ENCODE results near the gene SORCS2.

Gene SORCS2

DNA sequence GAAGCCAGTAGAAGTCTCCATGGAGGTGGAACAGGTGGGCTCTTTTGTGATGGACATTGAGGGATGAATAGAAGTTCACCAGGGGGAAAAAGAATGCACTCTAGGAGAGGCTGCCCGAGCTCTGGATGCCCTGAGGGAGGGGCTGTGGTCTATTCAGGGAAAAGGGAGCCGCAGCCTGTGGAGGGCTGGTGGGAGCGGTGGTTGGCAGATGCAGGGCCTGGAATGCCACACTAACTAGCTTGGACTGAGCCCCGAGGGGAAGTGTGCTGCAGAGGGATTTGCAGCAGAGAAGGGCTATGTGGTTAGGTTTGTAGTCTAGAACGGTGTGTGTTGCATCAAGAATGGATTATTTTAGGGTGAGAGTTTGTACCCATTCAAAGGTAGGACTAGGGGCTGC lies 271.9 kb downstream of the SORCS2 start:
- no peak for DNase-seq

DNA sequence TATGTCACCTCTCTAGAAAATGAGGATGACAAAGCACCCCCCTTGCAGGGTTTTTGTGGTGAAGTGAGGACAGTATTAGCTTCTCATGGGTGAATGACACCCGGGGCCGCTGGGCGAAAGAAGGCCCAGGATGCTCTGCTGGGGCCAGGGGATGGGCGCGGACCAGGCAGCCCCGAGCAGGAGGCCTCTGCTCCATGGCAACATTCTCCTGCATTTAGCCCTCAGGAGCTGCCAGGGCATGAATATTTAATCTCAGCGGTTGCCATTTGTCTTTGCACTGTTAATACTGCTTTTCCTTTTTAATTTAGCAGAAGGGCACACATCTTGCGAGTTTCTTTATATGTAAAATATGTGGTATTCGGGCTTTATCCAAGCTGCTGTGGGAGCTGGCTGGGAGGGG lies 272.7 kb downstream of the SORCS2 start:
- DNase-seq = no peak

DNA sequence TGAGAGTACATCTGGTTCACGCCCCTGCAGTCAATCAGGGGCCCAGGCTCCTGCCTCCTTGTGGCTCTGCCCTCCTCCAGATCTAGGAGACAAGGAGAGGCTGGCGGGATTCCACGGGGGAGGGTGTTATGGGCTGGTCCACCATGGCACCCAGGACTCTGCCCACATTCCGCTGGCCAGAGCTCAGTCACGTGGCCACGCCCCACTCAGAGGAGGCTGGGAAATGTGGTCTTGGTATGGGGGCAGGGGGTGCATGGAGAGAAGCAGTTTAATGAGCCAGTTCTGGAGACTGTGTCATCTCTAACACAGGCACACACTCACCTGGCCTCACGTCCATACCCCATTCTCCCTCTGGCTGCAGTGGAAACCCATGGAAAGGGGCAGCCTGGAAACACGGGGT lies 273.9 kb downstream of the SORCS2 start:
- no peak for DNase-seq

DNA sequence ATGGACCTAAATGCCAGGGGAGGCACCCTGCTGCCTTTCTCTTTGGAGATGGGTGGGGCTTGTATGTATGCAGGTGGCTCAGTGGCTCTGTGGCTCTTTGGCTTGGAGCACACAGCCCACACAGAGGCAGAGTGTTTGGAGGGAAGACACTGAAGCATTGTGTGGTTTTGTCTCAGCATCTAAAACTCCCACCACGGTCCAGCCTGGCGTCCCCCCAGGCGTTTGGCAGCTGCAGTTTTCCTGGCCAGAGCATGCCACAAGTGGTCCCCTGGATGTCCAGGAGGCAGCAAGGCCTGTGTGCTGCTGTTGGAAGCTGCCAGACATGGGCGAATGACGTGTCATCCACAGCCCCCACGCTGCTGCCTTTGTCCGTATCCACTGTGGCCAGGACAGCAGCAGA lies 274.6 kb downstream of the SORCS2 start:
- no peak for DNase-seq

DNA sequence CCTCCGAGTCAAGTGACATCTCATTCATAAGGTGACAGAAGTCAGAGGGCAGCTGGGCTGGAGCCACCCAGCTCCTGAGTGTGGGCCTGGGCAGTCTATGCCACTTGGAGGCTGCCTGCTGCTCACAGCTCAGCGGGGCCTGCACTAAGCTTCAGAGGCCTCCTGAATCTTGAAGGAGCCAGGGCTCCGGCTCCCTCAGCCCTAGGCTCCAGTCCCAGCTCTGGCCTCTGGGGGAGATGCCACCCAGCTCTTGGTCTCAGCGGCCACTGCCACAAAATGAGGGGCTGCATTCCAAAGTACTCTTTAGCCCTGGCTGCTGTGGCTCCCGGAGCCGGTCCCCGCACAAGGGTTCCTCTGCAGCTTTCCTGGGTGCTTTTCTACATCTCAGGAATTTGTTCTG lies 275.1 kb downstream of the SORCS2 start:
- DNase-seq = no peak

DNA sequence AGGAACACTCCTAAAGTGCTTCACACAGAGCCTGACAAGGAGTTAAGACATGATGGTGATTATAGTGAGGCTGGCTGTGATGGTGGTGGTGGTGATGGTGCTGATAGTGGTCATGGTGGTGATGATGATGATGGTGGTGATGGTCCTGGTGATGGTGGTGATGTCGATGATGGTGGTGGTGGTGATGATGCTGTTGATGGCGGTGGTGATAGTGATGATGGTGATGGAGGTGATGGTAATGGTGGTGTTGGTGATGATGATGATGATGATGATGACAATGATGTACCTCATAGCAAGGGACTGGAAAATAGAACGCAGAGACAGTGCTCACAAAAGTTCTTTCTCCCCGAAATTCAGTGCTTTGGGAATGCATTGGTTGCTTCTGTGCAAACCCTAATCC lies 276.7 kb downstream of the SORCS2 start:
- DNase-seq = no peak

DNA sequence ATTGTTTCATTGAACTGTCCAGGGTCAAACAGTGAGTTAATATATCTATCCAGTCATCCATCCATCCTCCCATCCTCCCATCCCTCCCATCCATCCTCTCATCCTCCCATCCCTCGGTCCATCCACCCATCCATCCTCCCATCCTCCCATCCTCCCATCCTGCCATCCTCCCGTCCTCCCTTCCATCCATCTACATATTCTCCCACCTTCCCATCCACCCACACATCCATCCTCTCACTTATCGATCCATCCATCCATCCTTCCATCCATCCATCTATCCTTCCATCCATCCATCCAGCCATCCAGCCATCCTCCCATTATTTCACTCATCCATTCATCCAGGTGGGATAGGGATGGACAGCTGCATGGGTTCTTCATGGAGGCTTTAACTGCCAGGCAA lies 277.8 kb downstream of the SORCS2 start:
- DNase-seq = no peak

DNA sequence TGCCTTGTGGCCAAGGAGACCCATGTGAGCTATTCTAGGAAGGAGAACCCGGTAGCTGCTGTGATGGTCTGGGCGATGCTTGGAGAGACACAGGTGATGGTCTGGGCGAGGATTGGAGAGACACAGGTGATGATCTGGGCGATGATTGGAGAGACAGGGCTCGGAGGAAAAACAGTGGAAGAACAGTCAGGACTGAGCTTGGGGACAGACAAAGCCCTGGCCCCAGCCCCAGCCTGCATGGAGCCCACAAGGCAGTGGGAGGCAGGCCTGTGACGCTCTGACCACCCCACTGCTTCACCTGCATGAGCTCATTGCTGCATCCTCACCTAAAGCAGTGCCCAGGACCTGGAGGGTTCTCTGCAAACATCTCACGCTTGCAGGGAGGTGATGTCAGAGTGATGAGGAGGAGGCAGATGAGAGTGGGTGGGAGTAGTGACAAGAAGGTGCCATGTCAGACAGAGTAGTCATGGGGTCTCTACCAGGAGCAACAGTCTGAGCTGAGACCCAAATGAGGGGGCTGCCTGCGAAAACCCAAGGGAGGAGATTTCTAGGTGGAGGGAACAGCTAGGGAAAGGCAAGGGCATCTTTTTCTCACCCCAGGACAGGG lies 278.3 kb downstream of the SORCS2 start:
- DNase-seq = no peak

DNA sequence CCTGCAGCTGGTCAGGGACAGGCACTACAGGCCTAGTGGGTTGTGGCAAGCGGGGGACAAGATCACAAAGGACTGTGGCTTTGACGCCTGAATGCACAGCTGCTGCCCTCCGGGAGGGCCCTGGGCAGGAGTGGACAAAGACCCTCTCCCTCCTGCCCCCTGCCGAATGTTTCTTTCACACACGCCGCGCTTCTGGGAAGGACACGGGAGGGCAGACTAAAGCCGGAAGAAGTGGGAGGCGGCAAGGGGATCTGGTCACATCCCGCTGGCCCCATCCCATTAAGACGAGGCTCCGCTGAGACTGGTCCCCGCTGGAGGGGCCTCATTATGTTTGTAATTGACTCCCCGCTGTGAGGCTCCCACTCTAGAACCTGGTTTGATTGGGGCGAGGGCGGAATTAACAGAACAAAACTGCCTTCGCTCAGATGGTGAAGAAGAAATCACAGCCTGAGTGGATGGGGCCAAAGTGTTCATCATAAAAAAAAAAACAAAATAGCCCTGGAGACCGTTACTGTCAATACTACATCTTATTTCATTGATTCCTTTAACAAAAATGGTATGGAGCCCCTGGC lies 280.2 kb downstream of the SORCS2 start:
- DNase-seq = no peak

DNA sequence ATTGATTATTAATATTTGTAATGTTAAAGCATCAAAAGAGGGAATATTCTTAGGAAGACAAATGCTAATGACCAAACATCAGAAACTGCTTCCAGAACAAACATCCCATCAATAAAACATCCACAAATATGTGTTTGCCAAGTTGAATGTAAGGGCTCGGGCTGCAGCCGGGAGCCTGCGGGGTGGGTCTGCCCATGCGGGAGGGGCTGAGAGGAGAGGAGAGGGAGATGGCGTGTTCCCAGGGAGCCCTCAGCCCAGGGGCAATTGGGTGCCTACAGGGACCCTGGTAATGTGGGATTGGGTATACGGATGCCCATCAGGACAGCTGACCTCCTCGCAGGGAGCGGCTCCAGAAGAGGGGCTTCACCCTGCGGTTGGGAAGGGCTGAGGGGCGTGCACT lies 280.7 kb downstream of the SORCS2 start:
- no peak for DNase-seq

DNA sequence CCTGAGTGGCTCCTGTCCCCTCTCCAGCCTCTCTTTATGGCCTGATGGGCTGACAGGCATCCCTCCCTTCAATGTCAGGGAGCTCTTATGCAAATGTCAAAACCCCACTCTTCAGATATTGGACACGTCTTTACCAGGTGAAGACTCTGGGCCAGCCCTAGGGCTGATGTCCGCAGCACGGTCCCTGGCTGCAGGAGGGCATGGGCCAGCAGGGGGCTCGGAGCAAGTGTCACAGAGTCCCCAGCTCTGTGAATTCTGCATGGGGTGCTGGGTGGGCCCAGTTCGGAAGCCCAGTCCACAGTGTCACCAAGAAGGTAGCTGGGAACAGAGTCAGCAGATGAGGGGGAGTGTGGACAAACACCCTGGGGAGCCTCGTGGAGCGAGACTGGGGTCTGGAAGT lies 282.0 kb downstream of the SORCS2 start:
- no peak for DNase-seq

DNA sequence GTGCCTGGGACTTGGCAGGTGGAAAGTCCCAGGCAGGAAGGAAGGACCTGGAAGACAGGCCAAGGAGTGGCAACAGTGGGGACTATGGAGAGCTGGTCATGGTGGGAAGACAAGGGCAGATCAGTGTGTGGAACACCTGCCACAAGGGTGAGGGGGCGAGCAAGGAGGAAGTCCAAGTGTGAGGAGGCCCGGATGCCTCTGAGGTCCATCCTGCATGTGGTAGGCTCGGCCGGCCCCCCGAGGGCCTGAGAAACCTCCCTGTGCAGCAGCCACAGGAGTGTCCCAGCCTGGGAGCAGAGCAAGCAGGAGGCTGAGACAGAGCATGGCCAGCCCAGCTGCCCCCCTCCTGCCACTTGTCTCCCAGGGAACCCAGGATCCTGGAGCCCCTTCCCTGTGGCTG lies 282.9 kb downstream of the SORCS2 start:
- no peak for DNase-seq

DNA sequence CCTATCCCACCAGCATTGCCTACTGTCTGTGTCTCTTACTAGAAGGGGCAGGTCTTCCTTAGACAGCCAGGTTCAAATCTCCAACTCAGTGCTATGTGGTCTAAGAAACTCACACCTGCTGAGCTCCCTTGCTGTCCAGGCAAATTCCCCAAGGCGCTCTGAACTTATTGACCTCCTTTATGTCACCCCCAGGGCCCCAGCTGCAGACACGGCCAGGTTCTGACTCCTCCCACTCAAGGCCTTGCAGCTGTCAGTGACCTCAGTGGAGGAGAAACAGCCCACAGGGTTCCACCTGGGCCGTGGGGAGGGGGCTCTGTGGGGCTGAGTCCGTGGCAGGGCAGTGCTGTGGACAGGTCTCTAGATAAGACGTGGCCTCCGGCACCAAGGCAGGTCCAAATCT lies 284.5 kb downstream of the SORCS2 start:
- DNase-seq = no peak

DNA sequence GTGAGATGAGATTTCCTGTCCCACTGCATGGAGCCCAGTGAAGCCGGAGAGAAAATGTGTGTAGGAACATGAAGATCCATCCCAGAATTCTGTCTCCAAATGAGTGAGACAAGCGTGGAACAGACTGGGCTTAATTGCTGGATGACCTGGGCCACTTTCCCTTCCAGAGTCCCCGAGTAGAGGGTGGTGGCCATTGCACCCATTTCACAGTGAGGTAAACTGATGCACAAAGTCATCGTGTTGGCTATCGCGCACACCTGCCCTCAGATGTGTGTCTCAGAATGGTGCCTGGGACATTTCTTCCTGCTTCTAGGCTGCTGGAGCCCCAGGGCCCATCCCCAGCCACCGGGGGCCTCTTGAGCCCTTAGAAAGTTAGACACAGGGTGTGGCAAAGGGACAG lies 285.4 kb downstream of the SORCS2 start:
- DNase-seq = no peak

DNA sequence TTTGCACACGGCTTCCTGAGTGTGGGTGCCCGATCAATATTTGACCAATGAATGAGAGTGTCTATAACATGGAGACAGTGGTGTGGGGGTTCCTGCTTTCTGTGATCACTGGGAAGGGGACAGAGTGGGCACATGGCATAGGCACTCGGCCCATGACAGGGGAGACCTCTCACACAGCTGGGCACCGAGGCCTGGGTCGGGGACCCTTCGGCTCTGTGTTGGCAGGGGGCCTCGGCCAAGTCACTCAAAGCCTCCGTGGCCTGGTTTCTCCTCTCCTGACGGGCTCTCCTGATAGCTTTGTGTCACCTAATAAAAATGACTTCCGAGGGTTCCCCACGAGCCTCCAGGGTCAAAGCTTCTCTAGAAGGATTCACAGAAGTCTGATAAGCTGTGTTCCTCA lies 286.3 kb downstream of the SORCS2 start:
- DNase-seq = no peak

DNA sequence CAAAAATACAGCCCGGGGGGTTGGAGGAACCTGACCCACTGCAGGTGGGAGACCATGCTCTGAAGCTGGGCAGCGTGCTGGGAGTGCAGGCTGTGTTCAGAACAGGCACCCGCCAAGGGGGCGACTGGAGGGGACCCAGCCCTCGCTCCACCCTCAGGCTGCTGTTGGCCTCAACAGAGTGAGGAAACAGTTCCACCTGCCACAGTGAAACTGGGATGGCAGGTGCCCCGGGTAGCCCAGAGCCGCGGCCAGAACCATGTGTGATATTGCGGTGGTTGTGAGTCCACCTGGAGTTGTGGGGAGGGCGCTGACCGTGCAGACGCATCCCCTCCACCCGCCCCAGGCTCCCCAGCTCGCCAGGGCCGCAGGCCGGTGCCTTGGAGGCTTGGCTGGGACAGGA lies 288.1 kb downstream of the SORCS2 start:
- DNase-seq = no peak

DNA sequence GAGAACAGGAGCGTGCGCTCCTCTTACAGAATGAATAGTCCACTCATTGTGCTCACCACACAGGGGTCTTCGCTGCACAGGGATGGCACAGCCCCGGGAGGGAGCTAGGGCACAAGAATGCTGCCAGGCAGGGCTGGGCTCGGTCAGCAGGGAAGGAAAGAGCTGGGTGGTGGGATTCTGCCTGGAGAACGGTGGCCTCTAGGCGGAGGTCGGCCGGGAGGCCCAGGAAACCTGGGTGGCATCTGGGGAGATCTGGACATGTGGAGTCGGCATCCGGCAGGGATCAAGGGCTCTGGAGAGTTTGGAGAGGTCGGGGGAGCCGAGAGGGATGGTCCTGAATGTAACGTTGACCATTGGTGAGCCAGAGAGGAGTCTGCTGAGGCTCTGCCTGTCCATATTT lies 288.9 kb downstream of the SORCS2 start:
- no peak for DNase-seq

DNA sequence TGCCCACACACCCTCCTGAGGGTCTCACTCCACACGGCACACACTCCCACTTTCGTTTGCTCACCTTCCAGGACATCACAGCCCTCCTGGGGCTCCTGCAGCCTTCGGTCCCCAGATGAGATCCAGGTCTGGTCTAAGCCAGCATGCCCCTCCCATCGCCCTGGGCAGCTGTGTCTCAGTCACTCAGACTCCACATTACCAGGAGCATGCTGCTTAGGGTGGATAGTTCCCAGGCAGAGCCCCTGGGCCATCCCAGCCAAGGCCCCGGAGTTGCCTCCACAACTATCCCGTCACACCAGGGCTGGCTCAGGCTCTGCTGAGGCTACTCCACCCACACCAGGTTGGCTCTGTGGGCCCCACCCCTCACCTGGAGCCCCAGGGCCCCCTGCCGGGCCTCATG lies 292.8 kb downstream of the SORCS2 start:
- no peak for DNase-seq

DNA sequence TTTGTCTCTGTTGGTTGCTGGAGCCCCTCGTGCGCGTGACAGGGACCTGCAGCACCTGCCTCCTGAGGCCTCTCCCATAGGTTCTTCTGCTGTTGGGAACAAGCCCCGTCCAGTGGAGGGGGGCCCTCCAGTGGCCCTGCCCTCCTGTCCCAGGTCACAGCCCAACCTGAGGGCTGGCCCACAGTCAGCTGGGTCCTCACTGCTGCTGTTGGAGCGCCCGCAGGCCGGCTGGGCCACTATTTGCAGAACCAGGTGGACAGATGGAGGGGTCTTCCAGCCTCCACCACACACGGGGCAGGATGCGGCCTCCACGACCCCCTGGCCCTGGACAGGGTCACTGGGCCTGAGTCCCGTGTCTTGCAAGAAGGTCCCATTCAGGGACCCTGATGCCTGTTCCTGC lies 293.8 kb downstream of the SORCS2 start:
- no peak for DNase-seq

DNA sequence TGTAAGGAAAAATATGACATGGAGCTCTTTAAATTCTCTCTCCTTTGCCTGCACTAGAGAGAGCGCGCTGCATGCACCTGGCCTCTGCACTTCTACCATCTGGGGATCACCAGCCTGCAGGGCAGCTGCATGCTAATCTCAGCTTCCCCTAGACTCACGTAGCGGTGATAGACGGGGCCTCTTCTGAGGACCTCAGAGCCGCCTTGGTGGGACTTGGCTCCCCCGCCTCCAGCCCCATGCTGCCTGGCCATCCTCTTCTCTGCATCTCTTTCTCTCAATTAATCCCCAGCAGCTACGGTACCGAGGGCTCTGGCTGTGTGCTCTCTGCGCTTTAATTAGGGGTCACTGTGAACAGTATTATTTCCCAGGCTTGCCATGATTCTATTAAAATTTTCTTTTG lies 295.2 kb downstream of the SORCS2 start:
- no peak for DNase-seq

DNA sequence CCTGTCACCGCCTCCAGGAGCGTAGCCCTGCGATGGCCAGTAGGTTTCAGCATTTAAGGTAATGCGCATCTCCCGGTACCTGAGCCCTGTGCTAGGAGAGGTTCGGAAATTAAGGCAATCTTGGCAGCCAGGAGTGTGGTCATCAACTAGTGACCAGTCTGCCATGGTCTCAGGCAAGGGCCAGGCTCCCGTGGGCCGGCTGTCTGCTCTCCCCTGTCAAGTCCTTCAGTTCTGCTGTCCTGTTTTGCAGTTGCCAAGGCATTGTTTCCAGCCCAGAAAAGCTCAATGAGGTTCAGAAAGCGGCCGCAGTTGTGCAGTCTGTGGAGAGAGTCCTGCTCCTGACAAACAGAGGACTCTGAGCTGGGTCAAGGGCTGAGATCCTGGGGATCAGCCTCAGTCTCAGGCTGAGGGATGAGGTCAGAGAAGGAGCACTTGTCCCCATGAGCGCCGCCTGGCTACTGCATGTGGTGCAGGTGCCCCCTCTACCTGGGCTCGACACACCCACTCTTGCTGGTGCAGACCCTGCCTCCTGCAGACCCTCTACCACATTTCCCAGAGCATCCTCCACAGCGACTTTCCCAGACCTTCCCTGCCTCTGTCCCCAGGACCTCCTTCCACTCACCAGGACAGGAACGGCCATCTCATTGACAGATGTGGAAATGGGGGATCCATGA lies 295.8 kb downstream of the SORCS2 start:
- no peak for DNase-seq

DNA sequence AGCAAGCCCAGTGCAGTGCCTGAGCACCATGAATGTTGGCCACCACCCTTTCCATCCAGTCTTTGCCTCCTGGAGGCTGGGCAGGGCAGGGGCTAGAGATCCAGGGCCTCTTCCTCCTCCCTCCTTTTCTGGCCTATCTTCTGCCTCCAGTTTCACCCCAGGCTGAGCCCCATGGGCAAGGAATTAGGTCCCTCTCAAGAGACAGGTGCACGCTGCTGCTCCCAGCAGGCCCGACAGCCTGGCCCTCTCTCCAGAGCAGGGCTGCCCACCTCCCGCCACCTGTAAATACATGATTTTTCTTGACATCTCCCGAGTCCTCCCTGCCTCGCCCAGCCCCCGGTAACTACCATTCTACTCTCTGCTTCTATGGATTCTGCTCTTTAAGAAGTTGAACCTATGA lies 299.6 kb downstream of the SORCS2 start:
- DNase-seq = no peak

DNA sequence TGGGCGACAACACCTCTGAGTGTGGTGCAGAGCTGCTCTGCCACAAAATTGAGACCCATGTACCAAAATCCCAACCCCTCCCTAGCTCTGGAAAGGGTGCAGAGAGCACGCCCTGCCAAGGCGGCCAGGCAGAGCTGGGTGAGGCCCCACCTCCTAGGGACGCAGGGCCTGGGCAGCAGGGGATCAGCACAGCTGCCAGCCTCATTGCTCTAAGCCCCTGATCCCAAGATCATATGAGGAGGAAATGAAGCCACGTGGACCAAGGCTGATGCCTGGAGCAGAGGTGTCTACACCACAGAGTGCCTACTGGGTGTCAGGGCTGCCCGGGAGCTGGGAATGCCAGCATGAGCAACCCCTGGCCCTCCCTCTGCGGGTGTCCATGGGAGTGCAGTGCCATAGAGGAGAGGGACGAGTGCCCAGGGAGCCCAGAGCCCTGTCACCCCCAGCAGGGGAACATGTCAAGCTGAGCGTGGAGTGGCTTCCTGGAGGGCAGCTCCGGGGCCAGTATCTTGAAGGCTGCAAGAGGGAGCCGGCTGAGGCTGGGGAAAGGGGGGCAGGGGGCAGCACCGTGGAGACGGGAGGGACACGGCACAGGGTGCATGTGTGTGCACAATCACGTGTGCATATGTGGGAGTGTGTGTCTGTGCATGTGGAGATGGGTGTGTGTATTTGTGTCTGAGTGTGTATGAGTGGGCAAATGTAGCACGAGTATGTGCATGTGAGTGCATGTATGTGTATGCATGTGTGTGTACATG lies 306.3 kb downstream of the SORCS2 start:
- no peak for DNase-seq

DNA sequence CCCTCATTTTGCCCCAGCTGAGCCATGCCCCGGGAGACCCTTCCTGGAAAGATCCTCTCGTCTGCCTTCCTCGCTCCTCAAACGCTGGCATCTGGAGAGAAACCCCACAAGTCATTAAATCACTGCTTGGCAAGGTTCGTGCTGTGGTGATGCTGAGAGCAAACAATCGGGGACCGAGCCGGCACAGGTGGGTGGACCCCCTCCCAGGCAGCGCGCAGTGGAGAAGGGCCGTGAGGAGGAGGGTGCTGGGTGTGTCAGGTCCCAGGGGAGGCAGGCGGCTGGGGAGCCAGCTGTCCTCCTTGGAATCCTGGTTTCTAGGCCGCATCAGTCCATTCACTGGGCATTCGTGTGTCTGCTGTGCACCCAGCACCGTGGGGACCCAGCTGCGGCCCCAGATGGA lies 307.3 kb downstream of the SORCS2 start:
- DNase-seq = no peak
